ENCODE results near the gene PRKCSH.
A peak's percentile ranks its signal among the peaks of the same experiment; 100 is the strongest.

The PRKCSH gene

GRCh38 chr19:11495481-11495880 is 60.0 kb downstream of the PRKCSH start:
- no peak for DNase-seq (ENCODE audit: low spot score)
- TF ChIP-seq CTCF (IDR thresholded peaks at IDR 0.05; ENCODE audit: extremely low read depth, missing control alignments) = no peak

- DNase-seq (ENCODE audit: low spot score) = no peak
- TF ChIP-seq CTCF (IDR thresholded peaks at IDR 0.05; ENCODE audit: extremely low read depth, missing control alignments) = no peak
Measured at GRCh38 chr19:11495885-11496284, 60.5 kb downstream of the PRKCSH start.

DNA sequence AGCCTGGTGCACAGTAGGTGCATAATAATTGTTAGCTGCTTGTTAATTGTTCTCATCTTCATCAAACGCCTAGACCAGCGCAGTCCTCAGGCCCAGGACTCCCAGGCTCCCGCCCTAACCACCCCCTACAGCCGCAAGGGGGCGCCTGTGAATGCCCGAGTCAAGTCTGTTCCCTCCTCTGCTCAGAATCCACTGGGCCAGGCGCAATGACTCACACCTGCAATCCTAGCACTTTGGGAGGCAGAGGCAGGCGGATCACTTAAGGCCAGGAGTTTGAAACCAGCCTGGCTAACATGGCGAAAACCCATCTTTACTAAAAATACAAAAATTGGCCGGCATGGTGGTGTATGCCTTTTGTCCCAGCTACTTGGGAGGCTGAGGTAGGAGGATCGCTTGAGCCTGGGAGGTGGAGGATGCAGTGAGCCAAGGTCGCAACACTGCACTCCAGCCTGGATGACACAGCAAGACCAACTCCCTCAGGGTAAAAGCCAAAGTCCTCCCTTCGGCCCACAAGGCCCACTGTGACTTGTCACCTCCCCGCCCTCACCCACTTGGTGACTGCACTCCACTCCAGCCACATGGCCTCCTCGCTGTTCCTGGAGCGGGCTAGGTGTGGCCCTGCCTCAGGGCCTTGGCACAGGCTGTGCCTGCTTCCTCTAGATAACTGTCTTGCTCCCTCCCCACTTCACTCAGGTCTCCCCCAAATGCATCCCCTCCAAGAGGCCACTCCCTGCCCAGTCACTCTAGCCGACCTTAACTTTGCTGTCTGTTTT is 61.1 kb downstream of the PRKCSH start:
- DNase-seq (ENCODE audit: low spot score) = peak; percentile 82
- TF ChIP-seq CTCF (IDR thresholded peaks at IDR 0.05; ENCODE audit: extremely low read depth, missing control alignments) = peak; percentile 59

- TF ChIP-seq CTCF (IDR thresholded peaks at IDR 0.05; ENCODE audit: extremely low read depth, missing control alignments) = no peak
- no peak for DNase-seq (ENCODE audit: low spot score)
Measured at GRCh38 chr19:11499220-11499726, 63.8 kb downstream of the PRKCSH start.

- no peak for DNase-seq (ENCODE audit: low spot score)
- no peak for TF ChIP-seq CTCF (IDR thresholded peaks at IDR 0.05; ENCODE audit: extremely low read depth, missing control alignments)
Measured at GRCh38 chr19:11499890-11500420, 64.5 kb downstream of the PRKCSH start.

Measured in GM20000 (cell line).